GM15510 (cell line): ENCODE measurements around the gene ELMO1.

Experiments used
- POLR2A ChIP-seq: IDR thresholded peaks from 3 replicates; pipeline ENCODE4 v1.6.1; 2011; ENCODE audit warnings: borderline replicate concordance; ENCODE audit not compliant: insufficient read length; ENCODE audit errors: extremely low read depth

ELMO1 gene

DNA sequence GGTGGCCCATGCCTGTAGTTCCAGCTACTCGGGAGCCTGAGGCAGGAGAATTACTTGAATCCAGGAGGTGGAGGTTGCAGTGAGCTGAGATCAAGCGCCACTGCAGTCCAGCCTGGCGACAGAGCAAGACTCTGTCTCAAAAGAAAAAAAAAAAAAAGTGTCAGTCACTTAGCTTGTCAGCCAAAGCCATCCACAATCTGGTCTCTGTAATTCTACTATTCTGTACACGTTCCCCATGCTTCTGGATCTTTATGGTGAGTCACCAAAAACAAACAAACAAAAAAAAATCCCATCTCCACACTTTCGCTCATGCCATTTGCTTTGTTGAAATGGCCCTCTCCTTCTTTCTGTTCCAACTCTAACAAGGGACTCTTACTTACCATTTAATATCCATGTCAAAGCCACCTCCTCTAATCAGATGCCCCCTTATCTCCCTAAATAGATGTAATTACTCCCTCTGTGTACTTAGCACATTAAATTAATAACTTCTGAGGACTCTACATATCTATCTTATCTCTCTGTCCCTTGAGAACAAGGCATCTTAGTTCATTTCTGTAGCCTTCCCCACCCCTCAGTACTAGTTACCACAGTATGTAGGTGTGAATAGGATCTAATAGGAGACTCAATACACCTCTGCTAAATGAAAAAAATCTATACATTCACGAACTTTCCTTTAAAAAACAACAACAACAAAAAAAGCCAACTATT, 128.4 kb downstream of the ELMO1 start:
- no peak for TF ChIP-seq POLR2A

DNA sequence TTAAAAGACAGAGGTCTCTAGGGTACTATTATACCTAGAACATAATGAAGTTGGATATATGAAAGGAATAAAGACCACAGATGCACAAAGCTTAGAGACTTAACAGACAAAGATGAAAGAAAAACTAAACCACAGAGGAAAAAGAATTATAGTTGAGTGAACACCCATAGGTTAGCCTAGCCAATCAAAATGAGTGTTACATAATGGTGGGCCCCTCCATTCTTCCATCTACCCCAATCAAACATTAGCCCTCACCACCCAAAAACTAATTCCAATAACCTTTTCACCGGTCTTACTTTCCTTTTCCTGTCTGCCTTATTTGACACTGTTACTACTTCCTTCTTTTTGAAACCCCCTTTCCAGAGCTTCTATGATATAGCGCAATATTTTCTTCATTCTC, 130.1 kb downstream of the ELMO1 start:
- TF ChIP-seq POLR2A: no peak

DNA sequence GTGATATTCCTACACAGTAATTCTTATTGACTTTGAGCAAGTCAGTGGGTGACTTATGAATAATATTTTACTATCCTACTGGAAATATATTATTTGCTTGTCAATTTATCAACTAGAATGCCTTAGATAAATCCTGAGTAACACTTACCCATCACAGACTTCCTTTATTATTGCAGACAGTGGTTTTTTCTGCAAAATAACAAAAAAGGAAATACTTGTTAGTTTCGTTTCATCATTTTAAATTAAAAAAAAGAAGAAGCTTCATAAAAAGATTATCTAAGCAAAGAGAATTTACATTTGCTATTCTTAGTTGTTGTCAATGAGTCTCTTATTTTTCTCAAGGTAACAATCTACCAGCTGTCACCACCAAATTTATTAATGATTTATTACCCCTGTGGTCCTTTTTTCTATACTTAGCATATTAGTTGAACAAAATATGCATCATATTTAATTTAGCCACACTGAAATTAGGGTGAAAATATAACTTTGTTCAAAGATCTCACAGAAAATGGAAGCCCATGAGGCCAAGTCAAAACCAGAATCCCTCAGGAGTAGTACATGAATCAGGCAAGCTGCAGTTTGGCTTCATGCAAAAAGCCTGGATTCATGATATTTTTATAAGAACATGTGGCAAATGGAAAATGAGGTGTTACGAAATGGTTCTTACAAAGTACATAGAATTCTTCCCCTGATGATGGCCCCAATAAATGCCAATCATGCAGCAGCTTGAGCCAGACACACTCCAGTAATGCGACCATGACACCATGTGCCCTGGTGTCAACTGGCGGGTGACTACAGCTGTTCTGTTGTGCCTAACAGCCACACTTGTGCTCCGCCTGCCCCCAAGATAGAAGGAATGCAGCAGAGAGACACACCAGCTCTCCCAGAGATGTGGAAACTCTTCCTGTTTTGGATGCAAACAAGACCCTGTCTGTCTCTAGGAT, 132.6 kb downstream of the ELMO1 start:
- no peak for TF ChIP-seq POLR2A

DNA sequence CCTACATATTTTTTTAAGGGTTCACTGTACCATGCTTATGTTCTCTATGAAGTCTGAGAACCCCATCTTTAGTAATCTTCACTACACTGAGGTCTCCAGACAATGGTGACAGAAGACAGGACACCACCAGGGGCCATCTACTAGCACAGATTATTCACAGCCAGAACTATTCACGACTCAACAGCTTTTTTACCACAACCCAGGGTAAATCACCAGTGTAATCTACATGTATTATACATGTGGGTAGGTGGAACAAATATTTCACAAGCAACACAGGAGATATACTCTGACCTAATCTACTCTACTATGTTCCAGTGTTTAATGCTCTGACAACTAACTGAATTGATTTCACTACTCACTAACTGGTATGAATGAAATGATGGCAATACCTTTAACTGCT, 136.1 kb downstream of the ELMO1 start:
- no peak for TF ChIP-seq POLR2A

DNA sequence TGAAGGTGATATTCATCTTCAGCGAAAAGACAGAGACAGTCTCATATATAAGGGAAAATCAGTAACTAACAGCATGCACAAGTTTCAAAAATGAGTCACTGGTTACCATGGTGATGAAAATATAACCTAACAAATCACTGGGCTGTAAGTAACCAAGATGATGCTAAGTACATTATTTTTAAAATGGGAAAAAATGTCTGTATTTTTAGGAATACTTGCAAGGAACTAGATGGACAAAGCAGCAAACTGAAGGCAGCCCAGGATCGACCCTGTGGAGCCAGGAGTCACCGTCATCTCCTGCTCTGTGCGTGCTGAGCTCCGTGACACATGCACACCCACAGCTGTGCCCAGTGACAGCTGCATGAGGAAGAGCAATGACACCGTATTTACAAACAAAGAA, 137.3 kb downstream of the ELMO1 start:
- no peak for TF ChIP-seq POLR2A

GRCh38 chr7:37310327-37311080, 138.2 kb downstream of the ELMO1 start:
- TF ChIP-seq POLR2A: no peak

- TF ChIP-seq POLR2A: no peak
These were observed 139.2 kb downstream of the ELMO1 start for GRCh38 chr7:37309493-37309892.

- no peak for TF ChIP-seq POLR2A
These were observed 143.7 kb downstream of the ELMO1 start for GRCh38 chr7:37304921-37305320.

GRCh38 chr7:37297546-37297945, 151.1 kb downstream of the ELMO1 start:
- no peak for TF ChIP-seq POLR2A

- TF ChIP-seq POLR2A: no peak
These were observed 153.3 kb downstream of the ELMO1 start for GRCh38 chr7:37295401-37295800.

DNA sequence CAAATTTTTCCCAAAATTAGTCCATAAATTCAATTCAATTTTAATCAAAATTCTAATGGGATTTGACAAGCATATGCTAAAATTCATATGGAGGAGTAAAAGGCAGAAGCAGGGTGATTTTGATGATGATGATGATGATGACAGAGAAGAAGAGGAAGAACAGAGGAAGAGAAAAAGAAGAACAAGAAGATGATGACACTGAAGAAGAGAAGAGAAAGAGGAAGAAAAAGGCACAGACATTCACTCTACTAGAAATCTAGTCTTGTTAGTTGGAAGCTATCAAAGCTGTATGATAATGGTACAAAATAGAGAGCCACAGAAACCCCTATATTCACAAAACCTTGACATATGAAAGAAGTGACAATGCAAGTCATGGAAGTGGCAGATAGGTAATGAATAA, 157.9 kb downstream of the ELMO1 start:
- no peak for TF ChIP-seq POLR2A

DNA sequence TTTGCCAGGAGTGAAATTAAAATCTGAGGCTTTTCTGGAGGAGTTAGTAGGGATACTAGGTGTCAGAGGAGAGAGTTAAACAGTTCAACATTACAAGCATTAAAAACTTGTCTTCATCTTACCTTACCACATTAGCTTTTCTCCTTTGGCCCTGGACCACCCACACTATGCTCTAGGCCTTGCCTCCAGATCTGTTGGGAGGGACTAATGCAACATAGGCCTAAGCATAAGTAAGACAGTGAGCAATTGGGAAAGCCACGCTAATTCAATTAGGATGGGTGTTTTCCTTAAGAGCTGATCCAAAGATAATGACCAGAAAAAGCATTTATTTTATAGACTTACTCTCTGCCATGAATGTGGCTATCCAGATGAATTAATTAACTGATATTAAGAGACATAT, 158.9 kb downstream of the ELMO1 start:
- TF ChIP-seq POLR2A: no peak

DNA sequence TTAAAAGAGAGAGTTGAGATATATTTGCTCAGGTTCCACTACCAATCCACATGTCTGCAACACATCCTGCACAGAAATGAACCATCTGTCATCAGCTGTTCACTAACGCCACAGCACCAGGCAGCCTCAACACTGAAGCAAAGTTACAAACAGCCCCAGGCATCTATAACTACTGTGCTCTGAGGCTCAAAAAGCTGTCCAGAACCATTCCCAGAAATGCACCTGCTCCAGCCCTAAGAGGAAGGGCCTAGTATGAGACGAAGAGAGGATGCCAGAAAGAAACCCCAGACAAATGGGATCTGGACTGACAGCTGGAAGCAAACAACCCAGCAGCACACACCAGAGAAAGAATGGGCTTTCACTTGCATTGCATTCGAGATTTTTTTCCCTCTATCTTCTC, 159.3 kb downstream of the ELMO1 start:
- TF ChIP-seq POLR2A: no peak

DNA sequence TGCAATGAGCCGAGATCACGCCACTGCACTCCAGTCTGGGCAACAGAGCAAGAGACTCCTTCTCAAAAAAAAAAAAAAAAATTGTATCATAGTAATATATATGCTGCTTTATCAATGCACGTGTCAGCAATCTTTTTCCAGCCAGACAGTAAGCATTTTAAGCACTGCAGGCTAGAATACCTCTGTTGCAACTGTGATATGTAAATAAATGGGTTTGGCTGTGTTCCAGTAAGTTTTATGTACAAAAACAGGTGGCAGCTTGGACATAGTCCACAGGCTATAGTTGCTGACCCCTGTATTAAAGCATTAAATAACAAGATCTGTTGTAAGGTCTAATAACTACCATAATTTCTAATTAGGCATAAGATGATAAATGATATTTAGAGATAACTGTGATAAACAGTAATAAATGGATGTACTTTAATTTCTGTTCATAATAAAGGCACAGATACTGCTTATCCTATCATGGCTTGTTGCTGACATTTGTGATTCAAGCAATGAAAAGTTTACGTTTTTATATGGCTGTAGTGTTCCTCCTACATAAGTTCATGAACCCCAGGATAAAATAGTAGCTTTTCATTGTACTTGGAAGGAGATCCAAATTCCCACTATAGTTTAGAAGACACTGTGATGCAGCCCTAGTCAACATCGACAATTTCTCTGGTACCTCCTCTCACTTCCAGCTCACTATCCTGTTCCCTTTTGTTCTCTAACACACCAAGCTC, 161.4 kb downstream of the ELMO1 start:
- TF ChIP-seq POLR2A: no peak
